Fibroblast of mammary gland (primary cell): ENCODE data around the gene CDHR5.

Experiments
- DNase-seq: peaks from one replicate; pipeline ENCODE4 v3.0.0-alpha.2; 2010; ENCODE audit warnings: low read depth
- H3K4me3 ChIP-seq: 2 replicates; pipeline ENCODE4 v1.5.1; 2011; ENCODE audit warnings: low read depth, mild to moderate bottlenecking, low read length, moderate library complexity; ENCODE audit not compliant: control insufficient read depth
- CTCF ChIP-seq: conservative IDR thresholded peaks from 2 replicates; pipeline ENCODE4 v1.5.1; 2011; ENCODE audit warnings: low read depth, low read length, inconsistent platforms; ENCODE audit not compliant: control insufficient read depth, insufficient read depth

Gene CDHR5

GRCh38 chr11:592918-593317 lies 31.8 kb downstream of the CDHR5 start:
- TF ChIP-seq CTCF: no peak
- H3K4me3 ChIP-seq: no peak overlapping the region
- no peak for DNase-seq

GRCh38 chr11:592501-592900 lies 32.3 kb downstream of the CDHR5 start:
- no peak overlapping the region for H3K4me3 ChIP-seq
- DNase-seq: no peak
- no peak for TF ChIP-seq CTCF

- TF ChIP-seq CTCF: no peak
- no peak overlapping the region for H3K4me3 ChIP-seq
- DNase-seq: no peak
Measured at GRCh38 chr11:590997-591396, 33.8 kb downstream of the CDHR5 start.

GRCh38 chr11:589798-590197 lies 35.0 kb downstream of the CDHR5 start:
- H3K4me3 ChIP-seq: no peak overlapping the region
- no peak for TF ChIP-seq CTCF
- no peak for DNase-seq

- no peak for TF ChIP-seq CTCF
- H3K4me3 ChIP-seq: no peak overlapping the region
- peak; percentile 83 for DNase-seq
Measured at GRCh38 chr11:587978-588380, 36.8 kb downstream of the CDHR5 start.

GRCh38 chr11:587546-587945 lies 37.2 kb downstream of the CDHR5 start:
- H3K4me3 ChIP-seq: no peak overlapping the region
- no peak for DNase-seq
- TF ChIP-seq CTCF: no peak
